Measurements from ENCODE around the gene TSPAN9. TPM values are rescaled to one million over a fixed set of nuclear protein-coding genes. Genes with fewer than 3 reads are reported as not detected.

Gene TSPAN9
- total RNA-seq, 1 experiment from 2014 or later, result 7.7 TPM

DNA sequence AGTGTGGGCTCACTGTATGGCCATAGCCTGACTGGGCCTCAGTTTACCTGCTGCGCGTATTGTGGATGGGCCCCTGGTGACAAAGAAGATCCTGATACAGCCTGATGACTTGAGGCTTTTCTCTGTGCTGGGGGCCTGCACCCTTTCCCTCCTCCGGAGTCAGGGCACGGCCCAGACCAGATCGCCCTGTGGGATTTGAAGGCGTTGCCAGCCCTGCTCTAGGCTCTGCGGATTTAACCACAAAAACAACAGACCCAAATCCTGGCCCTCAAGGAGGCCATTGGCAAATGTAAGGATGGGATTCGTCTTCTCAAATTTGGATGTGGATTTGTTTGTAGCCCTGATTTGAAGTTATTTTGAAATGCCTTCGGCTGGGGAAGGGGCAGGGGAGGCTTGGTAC, 195.8 kb downstream of the TSPAN9 start:
- Histone ChIP-seq H3K27ac (ENCODE audit: low read length) (no peak overlapping the region), H3K4me3 (ENCODE audit: low read depth in 2 of 2, low read length in 2 of 2) (no peak overlapping the region), H3K9me3 (ENCODE audit: control insufficient read depth, insufficient read depth, low read depth, low read length) (no peaks in the 10 kb centered on the region), H3K36me3 (ENCODE audit: control insufficient read depth, insufficient read depth, low read length) (no peaks in the 10 kb centered on the region), H3K4me1 (ENCODE audit: control insufficient read depth, insufficient read depth, low read length) (no peaks in the 10 kb centered on the region), H3K27me3 (ENCODE audit: control insufficient read depth, insufficient read depth, low read length) (no peaks in the 10 kb centered on the region)
- no TSS peak for BruUV-seq (replicated peaks)
- ChIA-PET CTCF (no interaction called here), POLR2A (no interaction called here)
- intact Hi-C loops (cut with micrococcal nuclease; ENCODE audit: unreplicated experiment), result no loop called here
- DNase-seq (ENCODE audit: low read depth, low spot score) (no peak), ATAC-seq (no peak)
- in situ Hi-C loops (cut with HindIII; ENCODE audit: low pct_unique_long_range_greater_than_20kb, low sequenced_read_pairs), result no loop called here
- TF ChIP-seq, protein P1, sequence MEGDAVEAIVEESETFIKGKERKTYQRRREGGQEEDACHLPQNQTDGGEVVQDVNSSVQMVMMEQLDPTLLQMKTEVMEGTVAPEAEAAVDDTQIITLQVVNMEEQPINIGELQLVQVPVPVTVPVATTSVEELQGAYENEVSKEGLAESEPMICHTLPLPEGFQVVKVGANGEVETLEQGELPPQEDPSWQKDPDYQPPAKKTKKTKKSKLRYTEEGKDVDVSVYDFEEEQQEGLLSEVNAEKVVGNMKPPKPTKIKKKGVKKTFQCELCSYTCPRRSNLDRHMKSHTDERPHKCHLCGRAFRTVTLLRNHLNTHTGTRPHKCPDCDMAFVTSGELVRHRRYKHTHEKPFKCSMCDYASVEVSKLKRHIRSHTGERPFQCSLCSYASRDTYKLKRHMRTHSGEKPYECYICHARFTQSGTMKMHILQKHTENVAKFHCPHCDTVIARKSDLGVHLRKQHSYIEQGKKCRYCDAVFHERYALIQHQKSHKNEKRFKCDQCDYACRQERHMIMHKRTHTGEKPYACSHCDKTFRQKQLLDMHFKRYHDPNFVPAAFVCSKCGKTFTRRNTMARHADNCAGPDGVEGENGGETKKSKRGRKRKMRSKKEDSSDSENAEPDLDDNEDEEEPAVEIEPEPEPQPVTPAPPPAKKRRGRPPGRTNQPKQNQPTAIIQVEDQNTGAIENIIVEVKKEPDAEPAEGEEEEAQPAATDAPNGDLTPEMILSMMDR (IDR thresholded peaks at IDR 0.05), result no peak
- no peak for TF ChIP-seq SIN3A (IDR thresholded peaks at IDR 0.05; ENCODE audit: borderline replicate concordance, insufficient read depth, low read depth, low read length)
- no peak for TF ChIP-seq POLR2AphosphoS5 (IDR thresholded peaks at IDR 0.05; ENCODE audit: low read depth, low read length)
- TF ChIP-seq REST (IDR thresholded peaks at IDR 0.05; ENCODE audit: insufficient read depth in 1 of 2, low read depth in 2 of 2, low read length in 1 of 2), result no peak
- TF ChIP-seq TCF7L2 (IDR thresholded peaks at IDR 0.05; ENCODE audit: low read depth, low read length), result no peak

GRCh38 chr12:3273409-3273853, 196.3 kb downstream of the TSPAN9 start:
- CTCF ChIA-PET, result no interaction called here
- no peak for ATAC-seq

More at GRCh38 chr12:3273409-3273853, 196.3 kb downstream of the TSPAN9 start:
- Histone ChIP-seq H3K27me3 (ENCODE audit: control insufficient read depth, insufficient read depth, low read length) (no peaks in the 10 kb centered on the region), H3K36me3 (ENCODE audit: control insufficient read depth, insufficient read depth, low read length) (no peaks in the 10 kb centered on the region), H3K4me1 (ENCODE audit: control insufficient read depth, insufficient read depth, low read length) (no peaks in the 10 kb centered on the region), H3K9me3 (ENCODE audit: control insufficient read depth, insufficient read depth, low read depth, low read length) (no peaks in the 10 kb centered on the region), H3K4me3 (ENCODE audit: low read depth in 2 of 2, low read length in 2 of 2) (no peak overlapping the region), H3K27ac (ENCODE audit: low read length) (no peak overlapping the region)
- in situ Hi-C loops (cut with HindIII; ENCODE audit: low pct_unique_long_range_greater_than_20kb, low sequenced_read_pairs) (no loop called here), intact Hi-C loops (cut with micrococcal nuclease; ENCODE audit: unreplicated experiment) (no loop called here)
- POLR2A ChIA-PET, result no interaction called here
- no peak for DNase-seq (ENCODE audit: low read depth, low spot score)
- TF ChIP-seq REST (IDR thresholded peaks at IDR 0.05; ENCODE audit: insufficient read depth in 1 of 2, low read depth in 2 of 2, low read length in 1 of 2) (no peak), SIN3A (IDR thresholded peaks at IDR 0.05; ENCODE audit: borderline replicate concordance, insufficient read depth, low read depth, low read length) (no peak), TCF7L2 (IDR thresholded peaks at IDR 0.05; ENCODE audit: low read depth, low read length) (no peak), POLR2AphosphoS5 (IDR thresholded peaks at IDR 0.05; ENCODE audit: low read depth, low read length) (no peak)
- TF ChIP-seq, protein P1 (IDR thresholded peaks at IDR 0.05), result no peak
- BruUV-seq (replicated peaks), result no TSS peak
